Progenitor cell of endocrine pancreas (in vitro differentiated cells): ENCODE results near the gene TSPAN2. TPM values are rescaled to one million over a fixed set of nuclear protein-coding genes. Genes with fewer than 3 reads are reported as not detected.

ENCODE experiments used
- DNase-seq: peaks from one replicate; pipeline ENCODE4 v3.0.0; 2021; ENCODE audit warnings: low spot score; ENCODE audit not compliant: unreplicated experiment
- H3K27ac Mint-ChIP-seq: 2 replicates; pipeline ENCODE4 v1.8.0; 2021; ENCODE audit warnings: mild to moderate bottlenecking, moderate library complexity, mixed read lengths
- H3K27me3 Mint-ChIP-seq: 2 replicates; pipeline ENCODE4 v1.8.0; 2021; ENCODE audit warnings: mixed read lengths
- H3K36me3 Mint-ChIP-seq: 2 replicates; pipeline ENCODE4 v1.8.0; 2022; ENCODE audit warnings: mixed read lengths; ENCODE audit not compliant: insufficient read depth
- H3K4me1 Mint-ChIP-seq: 2 replicates; pipeline ENCODE4 v1.8.0; 2021; ENCODE audit warnings: low read depth, mixed read lengths
- H3K4me3 Mint-ChIP-seq: 2 replicates; pipeline ENCODE4 v1.8.0; 2021; ENCODE audit warnings: low read depth, mild to moderate bottlenecking, moderate library complexity, mixed read lengths
- H3K9me3 Mint-ChIP-seq: 2 replicates; pipeline ENCODE4 v1.8.0; 2021; ENCODE audit warnings: low read depth, mixed read lengths
- total RNA-seq: library from RNA; stranded (reverse); gene quantifications from 2 replicates; pipeline ENCODE4 v1.2.1, GENCODE V29; 2021
- TF ChIP-seq, protein P1 (sequence below): fragments of 200-600 bp; sonication (generic); IDR thresholded peaks from one replicate; pipeline ENCODE4 v1.5.0; 2021; ENCODE audit warnings: antibody characterized with exemption, mild to moderate bottlenecking; ENCODE audit not compliant: unreplicated experiment

TSPAN2 gene
- total RNA-seq, 1 donor from 2014 or later: 22.5 TPM

DNA sequence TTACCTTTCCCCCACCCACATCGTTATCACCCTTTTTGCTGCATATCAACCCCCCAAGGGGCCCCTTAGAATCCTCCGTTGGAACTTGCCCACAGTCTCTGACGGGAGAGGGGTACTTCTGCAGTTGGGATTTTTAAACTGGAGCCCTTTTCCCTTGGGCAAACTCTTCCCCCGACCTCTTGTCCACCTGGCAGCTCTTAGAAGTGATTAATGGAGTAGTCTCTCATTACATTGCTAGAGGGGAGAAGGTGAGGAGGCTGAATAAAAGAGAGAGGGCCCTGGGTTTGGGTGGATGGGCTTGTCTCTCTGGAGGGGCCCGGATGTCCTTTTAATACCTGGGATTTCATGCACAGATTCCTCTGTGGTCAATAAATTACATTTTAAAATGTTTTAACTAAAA is 27.2 kb upstream of the TSPAN2 start:
- TF ChIP-seq, protein P1, sequence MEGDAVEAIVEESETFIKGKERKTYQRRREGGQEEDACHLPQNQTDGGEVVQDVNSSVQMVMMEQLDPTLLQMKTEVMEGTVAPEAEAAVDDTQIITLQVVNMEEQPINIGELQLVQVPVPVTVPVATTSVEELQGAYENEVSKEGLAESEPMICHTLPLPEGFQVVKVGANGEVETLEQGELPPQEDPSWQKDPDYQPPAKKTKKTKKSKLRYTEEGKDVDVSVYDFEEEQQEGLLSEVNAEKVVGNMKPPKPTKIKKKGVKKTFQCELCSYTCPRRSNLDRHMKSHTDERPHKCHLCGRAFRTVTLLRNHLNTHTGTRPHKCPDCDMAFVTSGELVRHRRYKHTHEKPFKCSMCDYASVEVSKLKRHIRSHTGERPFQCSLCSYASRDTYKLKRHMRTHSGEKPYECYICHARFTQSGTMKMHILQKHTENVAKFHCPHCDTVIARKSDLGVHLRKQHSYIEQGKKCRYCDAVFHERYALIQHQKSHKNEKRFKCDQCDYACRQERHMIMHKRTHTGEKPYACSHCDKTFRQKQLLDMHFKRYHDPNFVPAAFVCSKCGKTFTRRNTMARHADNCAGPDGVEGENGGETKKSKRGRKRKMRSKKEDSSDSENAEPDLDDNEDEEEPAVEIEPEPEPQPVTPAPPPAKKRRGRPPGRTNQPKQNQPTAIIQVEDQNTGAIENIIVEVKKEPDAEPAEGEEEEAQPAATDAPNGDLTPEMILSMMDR: no peak
- H3K4me1 Mint-ChIP-seq: peaks cover 2% of the 10 kb centered on the region
- H3K36me3 Mint-ChIP-seq: peaks cover 6% of the 10 kb centered on the region
- no peak overlapping the region for H3K4me3 Mint-ChIP-seq
- no peak for DNase-seq
- H3K27me3 Mint-ChIP-seq: no peaks in the 10 kb centered on the region
- H3K27ac Mint-ChIP-seq: no peak overlapping the region
- peaks cover 12% of the 10 kb centered on the region for H3K9me3 Mint-ChIP-seq

DNA sequence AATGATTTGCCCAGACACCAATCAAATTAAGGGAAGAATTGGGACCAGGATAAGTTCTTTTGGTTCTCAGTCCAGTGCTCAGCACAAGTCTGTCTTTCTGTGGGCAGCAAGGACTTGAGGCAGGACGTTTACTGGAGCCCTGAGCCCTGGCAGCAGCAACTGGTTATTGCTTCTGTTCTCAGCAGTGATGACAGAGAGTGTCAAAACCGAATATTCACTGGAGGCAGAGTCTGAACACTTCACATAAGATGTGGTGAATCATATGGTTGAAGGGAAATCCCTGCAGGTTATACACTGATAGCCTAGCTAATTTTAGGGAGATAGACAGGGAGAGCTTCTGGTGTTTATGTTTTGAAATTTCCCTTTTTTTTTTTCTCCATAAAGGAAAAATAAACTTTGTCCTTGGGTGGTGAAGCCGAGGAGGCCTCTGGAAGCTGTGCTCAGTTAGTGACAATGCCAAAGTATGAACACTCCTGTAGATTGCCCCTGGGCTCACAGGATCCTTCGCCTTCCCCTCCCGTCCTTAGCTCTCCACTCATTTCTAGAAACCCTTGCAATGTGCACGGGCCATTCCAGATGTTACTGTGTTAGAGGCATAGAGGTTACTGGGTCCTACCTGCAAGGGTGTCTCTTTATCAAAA is 26.3 kb upstream of the TSPAN2 start:
- Mint-ChIP-seq H3K27ac (no peak overlapping the region), H3K27me3 (no peaks in the 10 kb centered on the region), H3K4me1 (peaks cover 2% of the 10 kb centered on the region), H3K36me3 (peaks cover 4% of the 10 kb centered on the region), H3K9me3 (peaks cover 7% of the 10 kb centered on the region), H3K4me3 (no peak overlapping the region)
- no peak for DNase-seq
- TF ChIP-seq, protein P1: no peak

DNA sequence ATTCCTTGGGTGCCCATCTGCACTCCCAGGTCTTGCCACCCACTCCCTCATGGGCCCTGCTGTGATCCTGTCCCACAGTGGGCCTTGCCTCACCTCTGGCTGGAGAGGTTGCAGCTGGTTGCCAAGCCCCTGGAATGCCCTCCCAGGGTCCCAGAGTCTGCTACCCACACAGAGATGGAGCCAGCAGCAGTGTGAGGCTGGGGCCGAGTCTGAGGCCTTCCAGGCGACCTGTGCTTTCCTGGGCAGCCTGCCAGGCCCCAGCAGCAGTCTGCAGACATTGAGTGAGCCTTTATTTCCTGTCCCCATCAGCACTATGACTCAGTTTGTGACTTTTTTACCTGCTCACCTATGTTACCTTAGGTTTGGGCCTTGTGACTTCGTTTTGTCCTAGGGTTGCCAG is 25.0 kb upstream of the TSPAN2 start:
- H3K4me1 Mint-ChIP-seq: peaks cover 2% of the 10 kb centered on the region
- TF ChIP-seq, protein P1: no peak
- no peak overlapping the region for H3K4me3 Mint-ChIP-seq
- no peak for DNase-seq
- H3K27me3 Mint-ChIP-seq: no peaks in the 10 kb centered on the region
- H3K36me3 Mint-ChIP-seq: no peaks in the 10 kb centered on the region
- no peak overlapping the region for H3K27ac Mint-ChIP-seq
- H3K9me3 Mint-ChIP-seq: peaks cover under 1% of the 10 kb centered on the region

DNA sequence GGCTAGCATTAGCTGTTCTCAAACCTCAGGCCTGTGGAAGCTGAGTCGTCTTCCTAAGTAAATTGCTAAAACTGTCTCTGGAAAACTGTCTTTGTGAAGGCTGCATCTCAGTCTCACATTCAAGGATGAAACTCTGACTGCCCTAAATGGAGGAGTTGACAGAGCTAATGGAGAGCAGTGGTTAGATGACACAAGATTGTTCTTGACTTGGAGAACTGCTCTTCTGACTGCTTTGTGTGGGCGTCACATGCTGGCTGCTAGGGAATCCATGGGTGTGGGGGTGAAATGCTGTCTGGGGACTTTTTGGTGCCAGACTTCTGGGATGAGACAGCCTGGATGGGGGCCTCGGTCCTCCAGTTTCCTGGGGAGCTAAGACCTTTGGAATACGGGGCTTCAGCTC is 24.5 kb upstream of the TSPAN2 start:
- Mint-ChIP-seq H3K9me3 (no peaks in the 10 kb centered on the region), H3K4me1 (peaks cover 2% of the 10 kb centered on the region), H3K36me3 (no peaks in the 10 kb centered on the region), H3K27me3 (no peaks in the 10 kb centered on the region), H3K27ac (no peak overlapping the region), H3K4me3 (no peak overlapping the region)
- no peak for DNase-seq
- TF ChIP-seq, protein P1: no peak

DNA sequence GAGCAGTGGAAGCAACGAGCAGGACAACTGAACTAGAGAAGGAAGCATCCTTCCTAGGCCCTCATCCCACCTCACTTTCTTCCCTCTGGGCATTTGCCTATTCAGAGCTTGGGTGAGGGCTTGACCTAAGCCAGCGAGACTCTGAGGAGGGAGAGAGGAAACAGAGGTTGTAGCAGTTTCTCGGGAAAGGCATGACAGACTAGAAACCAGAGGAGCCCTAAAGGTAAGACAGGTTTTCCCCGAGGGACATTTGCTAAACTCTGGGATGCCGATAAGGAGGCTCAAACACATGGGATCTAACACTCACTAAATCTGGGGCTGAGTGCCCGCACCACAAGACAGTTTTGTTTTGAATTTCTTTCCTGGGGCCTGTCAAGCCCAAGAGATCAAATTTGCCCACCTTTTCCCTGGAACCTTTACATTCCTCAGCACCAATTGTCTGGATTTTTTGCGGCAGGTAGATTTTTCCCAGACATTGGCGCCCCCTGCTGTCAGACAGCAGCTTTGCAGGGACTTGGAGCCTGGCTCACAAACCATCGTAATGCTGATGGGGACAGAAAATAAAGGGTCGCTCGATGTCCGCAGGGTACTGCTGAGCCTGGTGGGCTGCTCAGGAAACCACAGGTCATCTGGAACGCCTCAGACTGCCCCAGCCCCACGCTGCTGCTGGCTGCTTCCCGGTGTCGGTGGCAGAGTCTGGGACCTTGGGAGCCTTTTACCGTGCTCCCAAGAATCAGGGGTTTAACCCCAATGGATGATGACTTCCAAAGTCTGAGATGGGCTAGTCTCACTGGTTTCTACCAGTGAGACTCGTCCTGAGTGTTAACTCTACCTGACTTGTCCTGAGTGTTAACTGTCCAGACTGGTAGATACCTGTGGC is 23.4 kb upstream of the TSPAN2 start:
- Mint-ChIP-seq H3K27ac (no peak overlapping the region), H3K9me3 (no peaks in the 10 kb centered on the region), H3K4me1 (peaks cover 3% of the 10 kb centered on the region), H3K36me3 (no peaks in the 10 kb centered on the region), H3K27me3 (no peaks in the 10 kb centered on the region), H3K4me3 (no peak overlapping the region)
- TF ChIP-seq, protein P1: peak; percentile 96
- peak; percentile 58 for DNase-seq
